HG02970 (cell line): ENCODE results near the gene CROCC2.

Experiments
- ATAC-seq: cut with Tn5 transposase; IDR thresholded peaks from one replicate; pipeline ENCODE4 v1.9.1; 2021; ENCODE audit warnings: mild to moderate bottlenecking, moderate library complexity, moderate number of reproducible peaks; ENCODE audit not compliant: unreplicated experiment, low FRiP score

CROCC2 gene

DNA sequence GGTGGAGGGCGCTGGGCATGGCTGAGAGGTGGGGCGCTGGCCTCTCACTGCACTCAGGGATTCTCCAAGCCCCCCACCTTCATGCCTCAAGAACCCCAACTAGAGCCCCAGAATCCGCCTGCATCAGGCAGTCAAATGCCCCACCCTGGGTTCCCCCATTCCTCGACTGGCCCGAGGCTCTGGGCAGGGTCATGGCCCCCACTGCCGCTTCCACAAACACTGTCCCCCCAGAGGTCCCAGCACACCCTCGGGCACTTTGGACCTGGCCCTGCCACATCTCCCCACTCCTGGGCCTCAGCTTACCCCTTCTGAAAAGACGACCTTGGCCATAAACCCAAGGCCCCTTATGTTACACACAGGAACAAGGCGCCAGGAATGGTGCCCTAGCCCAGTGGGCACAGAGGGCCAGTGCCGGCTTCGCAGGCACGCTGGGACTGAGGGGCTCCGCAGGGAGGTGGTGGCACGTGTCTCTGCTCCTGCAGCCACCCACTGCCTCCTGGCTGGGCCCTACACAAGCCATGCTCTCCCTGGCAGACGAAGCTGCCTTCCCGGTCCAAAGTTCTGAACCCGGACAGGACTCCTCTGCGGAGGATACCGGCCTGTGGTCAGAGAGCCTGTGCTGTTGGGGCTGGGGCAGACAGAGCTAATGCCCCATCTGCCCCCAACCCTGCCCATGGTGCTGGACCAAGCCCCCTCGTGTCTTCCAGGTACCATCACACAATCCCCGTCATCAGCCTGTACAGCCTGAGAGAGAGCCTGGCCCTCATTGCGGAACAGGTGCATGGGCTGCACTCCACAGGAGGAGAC lies 30.7 kb upstream of the CROCC2 start:
- ATAC-seq: no peak

DNA sequence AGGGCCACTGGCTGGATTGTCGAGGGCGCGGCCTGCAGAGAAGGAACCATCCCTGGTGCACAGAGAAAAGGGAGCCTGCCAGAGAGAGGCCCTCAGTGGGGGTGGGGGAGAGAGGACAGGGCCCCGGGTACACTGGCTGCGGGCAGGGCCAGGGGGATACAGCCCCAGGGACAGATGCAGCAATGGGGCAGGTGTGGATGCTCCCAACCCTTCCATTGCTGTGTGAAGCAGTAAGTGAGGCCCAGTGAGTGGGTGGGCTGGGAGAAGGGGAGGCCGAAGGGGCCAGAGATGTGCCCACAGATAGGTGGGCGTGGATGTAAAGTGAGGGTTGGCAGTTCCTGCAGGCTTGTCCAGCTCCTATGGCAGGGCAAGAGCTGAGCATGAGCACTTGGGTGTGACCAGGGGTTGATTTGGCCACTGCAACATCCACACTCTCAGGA lies 30.1 kb upstream of the CROCC2 start:
- ATAC-seq: no peak

DNA sequence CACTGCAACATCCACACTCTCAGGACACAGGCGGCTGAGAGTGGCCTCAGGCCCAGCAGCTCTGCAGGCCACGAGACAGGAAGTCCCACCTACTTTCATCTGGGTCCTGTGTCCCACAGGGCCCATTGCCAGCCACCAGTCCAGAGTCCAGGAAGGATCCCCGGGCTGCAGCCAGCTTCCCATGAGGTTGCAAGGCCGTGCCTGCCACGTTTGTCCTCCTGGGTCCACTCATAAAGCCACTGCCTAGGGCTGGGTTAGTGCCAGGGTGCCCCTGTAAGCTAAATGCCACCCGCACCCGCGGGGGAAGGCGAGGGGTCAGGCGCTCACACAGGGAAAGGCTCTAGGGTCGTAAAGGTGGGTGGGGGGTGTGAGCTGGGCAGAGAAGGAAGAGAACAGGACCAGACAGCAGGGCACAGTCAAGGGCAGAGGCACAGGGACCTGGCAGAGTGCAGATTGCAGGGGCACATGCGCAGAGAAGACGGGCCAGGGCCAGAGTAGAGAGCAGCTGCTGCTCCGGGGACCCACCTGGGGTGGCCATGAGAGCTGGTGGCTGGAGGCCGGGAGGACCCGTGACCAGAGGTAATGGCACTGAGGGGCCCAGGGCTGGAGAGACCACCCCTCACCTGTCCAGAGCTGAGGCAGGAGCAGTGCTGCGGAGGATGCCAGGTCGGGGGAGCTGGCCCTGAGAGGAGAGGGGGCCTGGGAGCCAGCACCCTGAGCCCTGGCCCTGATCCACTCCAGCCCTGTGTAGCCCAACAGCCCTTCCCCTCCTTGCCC lies 29.5 kb upstream of the CROCC2 start:
- ATAC-seq: no peak

DNA sequence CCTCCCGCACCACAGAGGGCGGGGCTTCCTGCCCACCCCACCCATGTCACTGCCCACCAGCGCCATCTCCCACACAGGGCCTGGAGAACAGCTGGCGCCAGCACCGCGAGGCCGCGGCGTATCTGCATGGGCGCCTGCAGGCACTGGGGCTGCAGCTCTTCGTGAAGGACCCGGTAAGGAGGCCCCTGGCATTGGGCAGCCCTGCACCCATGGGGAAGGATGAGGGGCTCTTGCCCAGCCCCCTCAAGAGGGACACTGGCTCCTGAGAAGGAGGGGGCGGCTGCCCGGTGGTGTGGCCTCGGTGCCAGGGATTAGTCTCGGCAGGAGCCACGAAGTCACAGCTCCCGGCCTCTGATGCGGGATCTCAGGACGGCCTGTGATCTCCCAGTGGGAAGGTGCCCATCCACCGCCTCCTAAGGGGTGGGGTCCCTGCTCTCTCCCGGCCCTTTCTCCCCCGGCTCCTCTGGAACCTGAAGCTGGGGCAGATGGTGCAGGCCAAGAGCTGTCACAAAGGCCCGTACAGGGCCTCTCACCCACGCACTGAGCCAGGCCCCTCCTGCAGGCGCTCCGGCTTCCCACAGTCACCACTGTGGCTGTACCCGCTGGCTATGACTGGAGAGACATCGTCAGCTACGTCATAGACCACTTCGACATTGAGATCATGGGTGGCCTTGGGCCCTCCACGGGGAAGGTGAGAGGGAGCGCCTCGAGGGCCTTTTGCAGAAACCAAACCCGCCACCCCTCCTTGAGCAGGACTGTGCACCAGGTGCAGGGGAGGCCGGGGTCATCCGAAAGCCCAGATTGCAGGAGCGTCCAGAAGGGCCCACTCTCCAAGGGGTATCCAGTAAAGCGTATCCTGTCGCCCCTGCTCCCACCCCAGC lies 28.4 kb upstream of the CROCC2 start:
- no peak for ATAC-seq

DNA sequence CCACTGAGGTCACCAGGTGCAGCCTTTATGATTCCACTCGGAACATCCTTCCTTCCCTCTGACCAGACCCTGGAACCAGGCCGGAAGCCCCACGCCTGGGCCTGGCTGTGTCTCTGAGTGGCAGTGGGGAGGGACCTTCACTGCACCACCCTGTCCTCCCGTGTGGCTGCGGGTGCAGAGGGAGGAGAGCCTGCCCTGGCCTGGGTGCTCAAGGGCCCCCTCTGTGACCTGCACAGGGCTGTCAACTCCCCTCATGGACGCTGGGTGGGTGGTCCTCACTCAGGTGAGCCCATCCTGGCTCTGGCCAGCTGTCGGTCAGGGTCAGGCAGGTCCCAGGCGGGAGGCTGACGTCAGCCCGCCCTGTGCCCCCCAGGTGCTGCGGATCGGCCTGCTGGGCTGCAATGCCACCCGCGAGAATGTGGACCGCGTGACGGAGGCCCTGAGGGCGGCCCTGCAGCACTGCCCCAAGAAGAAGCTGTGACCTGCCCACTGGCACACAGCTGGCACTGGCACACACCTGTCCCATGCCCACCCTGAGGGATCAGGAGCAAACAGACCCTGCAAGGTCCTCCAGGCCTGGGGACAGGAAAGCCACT lies 27.7 kb upstream of the CROCC2 start:
- ATAC-seq: no peak

DNA sequence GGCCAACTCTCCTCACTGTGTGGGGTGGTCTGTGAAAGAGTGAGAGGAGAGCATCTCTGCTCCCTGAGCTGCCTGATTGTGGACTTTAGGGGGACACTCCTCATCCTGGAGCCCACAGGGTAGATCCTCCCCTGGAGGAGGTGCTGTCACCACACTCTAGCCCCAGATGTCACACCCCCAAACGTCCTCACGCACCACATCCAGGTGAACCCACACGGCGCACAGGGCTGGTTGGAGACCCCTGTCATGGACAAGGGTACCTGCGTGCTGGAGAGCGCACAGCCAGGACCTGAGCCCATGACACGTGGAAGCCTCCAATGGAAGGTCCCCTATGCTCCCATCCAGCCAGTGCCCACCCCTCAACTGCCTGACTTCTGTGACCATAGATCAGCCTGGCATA lies 27.0 kb upstream of the CROCC2 start:
- no peak for ATAC-seq

DNA sequence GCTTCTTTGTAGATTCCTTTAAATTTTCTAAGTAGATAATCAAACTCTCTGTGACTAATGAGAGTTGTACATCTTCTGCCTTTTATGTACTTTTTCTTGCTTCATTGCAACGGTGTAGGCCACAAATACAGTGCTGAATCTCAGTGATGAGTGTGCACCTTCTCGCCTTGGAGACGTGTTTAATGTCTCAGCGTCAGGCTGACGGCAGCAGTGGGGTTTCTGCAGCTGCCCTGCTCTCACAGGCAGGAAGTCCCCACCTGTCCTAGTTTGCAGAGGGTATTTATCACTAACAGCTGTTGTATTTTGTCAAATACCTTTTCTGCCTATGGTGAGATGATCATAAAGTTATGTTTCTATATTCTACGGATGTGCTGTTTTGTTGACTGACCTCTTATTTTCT lies 24.2 kb upstream of the CROCC2 start:
- ATAC-seq: no peak

DNA sequence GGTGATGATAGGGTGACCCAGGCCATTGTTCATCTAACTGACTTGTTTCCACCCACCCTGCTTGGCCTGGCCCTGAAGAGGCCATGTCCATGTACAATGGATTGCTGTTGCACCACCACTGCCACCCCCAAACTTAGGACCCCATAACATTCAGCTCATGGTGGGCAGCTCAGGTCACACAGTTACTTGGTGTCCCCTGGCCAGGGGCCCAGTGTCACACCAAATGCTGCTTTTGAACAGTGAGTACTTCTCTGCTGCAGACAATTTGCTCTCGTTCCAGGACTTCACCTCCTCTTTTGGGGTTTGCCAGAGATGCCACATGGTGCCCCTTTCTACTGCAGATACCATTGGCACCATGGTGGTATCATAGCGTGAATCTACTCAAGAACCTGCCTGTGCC lies 21.9 kb upstream of the CROCC2 start:
- ATAC-seq: no peak

DNA sequence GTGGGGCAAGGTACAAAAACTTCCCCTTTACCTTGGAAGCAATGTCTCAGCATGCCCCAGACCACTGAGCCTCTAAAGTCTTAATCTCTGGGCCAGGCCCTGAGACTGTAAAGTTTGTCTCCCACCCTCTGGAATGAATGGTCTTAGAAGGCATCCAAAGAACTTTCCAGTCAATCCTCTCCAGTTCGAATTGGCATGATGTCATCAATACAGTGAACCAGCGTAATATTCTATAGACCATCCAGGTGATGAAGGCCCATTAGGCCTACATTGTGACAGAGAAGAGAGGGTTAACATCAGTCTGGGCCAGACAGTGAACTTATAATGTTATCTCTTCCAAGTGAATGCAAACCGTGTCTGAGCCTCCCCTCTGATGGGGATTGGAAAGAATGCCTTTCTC lies 21.4 kb upstream of the CROCC2 start:
- no peak for ATAC-seq

DNA sequence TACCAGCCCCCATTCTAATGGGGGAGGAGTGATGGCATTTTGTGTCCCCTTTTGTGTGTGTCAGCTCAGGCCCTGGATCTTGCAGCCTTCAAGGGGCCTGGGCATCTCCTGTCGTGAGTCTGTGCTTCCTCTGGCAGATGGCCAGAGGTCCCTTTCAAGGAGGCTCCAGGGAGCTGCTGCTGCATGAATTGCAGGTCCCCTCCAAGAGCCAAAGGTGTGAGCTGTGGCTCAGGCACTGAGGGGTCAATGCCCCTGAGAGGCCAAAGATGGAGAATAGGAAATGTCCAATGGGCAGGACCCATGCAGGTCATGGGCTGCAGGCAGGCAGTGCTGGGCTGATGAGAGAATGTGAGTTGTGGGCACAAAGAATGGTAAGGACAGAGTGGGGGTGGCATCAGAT lies 20.6 kb upstream of the CROCC2 start:
- no peak for ATAC-seq

DNA sequence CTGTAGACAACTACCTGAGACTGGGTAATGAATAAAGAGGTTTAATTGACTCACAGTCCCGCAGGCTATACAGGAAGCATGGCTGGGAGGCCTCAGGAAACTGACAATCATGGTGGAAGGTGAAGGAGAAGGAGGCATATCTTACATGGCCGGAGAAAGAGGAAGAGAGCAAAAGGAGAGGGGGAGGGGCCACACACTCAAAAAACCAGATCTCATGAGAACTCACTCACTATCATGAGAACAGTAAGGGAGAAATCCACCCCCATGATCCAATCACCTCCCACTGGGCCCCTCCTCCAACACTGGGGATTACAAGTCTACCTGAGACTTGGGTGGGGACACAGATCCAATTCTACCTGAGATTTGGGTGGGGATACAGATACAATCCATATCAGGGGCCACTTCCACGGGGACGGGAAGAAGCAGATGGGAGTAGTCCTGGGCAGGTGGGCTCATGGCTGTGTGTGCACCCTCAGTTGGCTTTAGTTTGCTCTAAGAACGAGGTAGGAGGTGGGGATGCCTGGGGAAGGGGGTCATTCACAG lies 20.0 kb upstream of the CROCC2 start:
- no peak for ATAC-seq

DNA sequence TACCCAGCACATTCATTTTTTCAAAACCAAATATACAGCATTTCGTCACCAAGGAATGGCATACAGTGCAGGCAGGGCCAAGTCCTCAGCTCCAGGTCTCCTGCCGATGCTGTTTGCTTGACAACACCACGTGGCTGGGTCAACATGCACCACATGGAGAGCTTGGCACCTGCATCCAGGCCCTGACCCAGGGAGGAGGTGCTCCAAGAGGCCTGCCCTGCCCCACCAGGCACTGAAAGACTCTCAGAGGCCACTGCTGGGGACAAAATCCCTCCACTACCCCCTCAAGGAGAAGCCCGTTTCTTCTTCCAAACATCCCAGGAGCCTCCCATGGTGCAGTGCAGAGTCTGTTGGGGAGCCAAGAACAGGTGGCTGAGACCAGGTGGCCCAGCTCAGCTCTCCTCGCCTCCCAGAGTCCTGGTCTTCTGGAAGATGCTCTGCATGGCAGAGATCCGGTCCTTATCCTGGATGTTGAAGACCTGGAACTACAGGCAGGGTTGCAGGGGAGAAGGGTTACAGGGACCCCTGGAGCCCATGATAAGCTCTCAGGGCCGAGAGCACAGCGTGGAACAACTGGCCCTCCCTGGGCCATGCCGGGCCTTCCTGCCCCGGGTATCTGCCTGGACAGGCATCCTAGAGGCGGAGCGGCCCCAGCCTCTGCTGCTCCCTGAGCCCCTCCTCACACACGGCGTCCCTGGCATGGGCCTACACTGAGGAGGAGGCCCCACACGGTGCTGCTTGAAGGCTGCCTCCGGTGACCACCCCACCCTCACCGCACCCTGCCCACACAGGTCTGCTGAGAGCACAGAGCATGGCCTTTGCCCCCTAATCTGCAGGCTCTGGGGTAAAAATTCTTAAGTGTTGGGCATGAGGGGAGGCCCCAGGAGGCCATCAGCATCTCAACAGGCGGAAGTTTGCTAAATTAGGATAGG lies 19.2 kb upstream of the CROCC2 start:
- ATAC-seq: no peak

DNA sequence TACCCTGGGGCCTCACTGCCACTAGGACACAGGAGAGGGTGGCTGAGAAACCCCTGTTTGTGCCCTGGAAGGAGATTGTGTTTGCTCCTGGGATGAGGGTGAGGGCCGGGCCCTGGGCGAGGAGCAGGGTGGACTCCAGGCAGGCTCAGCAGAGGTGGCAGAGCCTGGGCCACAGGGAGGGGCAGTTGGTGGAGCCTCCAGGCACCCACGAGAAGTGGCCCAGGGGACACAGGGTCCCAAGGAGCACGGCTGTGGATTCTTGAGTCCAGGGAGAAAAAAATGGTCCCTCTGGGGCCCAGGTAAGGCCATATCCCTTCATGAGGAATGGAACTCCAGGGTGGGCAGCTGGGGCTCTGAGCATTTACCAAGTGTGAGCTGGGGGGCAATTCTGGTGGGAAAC lies 18.5 kb upstream of the CROCC2 start:
- ATAC-seq: no peak

DNA sequence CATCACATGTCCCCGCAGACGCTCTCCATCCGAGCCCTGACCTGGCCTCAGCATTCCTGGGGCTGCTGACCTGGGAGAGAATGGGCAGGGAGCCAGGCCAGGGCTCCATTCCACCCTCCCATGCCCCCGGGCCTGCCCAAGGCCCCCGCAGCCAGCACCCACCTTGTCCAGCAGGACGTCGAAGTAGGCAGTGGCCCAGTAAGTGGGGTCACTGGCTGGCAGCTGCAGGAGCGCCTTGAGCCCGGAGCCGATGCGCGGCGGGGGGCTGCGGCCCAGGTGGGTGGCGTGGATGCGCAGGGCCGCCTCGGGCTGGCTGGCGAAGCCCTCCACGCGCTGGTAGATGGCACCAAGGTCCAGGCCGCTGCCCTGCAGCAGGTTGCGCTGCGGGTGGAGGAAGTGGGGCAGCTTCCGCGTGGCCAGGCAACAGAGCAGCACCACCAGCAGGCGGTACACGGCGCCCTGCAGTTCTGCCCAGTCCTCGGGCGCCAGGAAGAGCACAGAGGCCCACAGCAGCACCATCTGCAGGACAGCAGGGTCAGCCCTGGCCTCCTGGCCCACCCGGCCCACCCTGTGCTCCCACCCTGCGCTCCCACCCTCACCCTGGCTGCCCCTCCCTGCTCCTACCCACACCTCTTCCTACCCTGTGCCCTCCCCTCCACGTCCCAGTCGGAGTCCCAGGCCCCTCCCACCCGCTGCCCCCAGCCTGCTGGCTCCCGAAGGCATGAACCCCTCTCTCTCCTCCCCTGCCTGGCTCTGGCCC lies 17.8 kb upstream of the CROCC2 start:
- ATAC-seq: no peak

DNA sequence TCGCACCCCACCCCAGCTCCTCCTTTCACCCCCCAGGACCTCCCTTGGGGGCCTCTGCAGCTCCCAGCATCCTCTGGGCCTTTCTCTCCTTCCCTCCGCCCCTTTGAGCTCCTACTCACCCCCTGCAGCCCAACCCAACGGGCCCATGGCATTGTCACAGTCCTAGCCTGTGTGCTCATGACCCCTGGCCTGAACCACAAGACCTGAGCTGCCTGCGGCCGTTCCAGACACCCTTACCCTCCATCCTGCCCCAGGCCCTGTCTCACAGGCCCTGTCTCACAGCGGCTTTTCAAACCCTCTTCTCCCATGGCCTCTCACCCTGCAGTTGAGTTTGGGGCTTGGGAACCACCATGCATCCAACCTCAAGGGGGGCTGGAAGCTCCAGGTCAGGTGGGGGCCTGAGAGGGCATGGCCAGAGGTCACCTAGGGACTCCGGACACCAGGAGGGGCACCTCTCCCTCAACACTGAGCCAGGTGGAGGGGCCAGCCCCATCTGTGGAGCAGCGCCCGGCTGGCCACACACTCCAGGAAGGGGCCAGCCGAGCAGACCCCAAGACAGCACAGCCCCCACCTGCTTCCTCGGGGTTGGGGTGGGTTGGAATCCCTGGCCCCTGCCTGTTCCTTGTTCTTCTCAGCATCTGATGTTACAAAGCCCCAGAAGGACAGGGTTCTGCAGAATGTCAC lies 17.1 kb upstream of the CROCC2 start:
- ATAC-seq: no peak

DNA sequence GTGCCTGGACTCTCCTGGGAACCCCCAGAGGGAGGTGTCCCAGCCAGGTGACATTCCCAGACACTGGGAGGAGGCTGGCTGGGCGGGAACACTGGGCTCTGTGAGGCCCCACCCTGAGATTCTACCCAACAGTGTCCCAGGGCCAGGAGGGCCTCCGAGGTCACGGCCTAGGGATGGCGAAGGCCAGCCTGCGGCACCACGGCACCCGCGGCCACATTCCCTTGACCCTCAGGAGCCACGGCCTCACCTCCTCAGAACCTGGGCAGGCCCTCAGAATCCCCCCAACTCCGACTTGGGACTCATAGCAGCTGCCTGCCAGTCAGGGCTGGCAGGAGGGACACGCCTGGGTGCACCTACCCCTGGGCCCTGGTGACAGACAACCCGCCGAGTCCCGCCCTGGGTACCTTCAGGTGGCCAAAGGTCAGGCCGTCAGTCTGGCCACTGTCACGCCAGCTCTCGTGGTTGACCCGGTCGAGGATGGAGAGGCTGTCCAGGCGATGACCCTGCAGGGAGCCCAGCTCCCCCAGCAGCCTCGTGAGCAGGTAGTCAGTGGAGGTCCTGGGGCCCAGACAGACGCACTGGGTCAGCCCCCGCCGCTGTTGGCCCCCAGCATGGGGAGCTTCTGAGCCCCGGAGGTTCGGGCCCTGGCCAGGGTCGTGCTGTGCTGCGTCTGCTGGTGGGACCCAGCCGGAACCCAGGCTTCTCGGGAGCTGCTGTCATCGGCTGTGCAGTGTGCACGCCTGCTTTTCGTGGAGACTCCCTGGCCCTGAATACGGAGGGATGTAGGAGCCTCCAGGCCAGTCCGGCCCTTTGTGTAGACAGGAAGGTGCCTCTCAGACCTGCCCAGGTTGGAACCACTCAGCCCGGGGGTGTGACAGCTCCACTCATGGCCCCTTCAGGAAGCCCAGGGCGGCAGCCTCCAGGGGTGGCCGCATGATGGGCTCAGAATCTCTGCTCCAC lies 16.3 kb upstream of the CROCC2 start:
- ATAC-seq: no peak

DNA sequence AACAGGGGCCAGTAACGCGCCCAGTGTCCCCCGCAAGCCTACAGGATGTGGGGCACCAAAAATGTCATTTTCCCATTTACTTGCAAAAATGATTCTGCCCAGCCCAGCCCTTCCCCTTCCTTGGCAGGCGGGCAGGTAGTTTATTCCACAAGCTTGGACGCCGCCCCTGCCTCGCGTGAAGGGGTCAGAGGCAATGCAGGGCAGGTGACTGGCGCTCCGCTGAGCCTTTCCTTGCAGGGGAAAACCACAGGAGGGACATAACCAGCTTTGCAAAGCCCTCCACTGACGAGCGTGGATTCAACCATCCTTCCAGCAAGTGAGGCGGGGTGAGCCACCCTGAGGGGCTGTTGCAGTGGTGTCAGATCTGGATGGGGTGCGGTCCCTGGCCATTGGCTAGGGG lies 15.4 kb upstream of the CROCC2 start:
- ATAC-seq: no peak
